PC-9 (cell line): ENCODE data around the gene TBC1D5.
"Not testable (repeated sequence)": the region's sequence is repeated elsewhere in the genome, so short reads cannot be mapped to it uniquely, and the experiment has no call there.

Experiments
- CTCF ChIP-seq: fragments of 200-600 bp; sonication (generic); conservative IDR thresholded peaks from 2 replicates; pipeline ENCODE4 v1.6.1; 2017; ENCODE audit warnings: mixed run types, antibody characterized with exemption, mild to moderate bottlenecking, moderate library complexity
- EZH2 ChIP-seq: fragments of 200-600 bp; sonication (generic); IDR thresholded peaks from 2 replicates; pipeline ENCODE4 v1.8.0; 2017; ENCODE audit warnings: antibody characterized with exemption, low read depth

GRCh38 chr3:17735362-17735761 lies 7.1 kb downstream of the TBC1D5 start:
- TF ChIP-seq CTCF, EZH2: not testable (repeated sequence)
